ENCODE data around the gene SUGCT.

DNA sequence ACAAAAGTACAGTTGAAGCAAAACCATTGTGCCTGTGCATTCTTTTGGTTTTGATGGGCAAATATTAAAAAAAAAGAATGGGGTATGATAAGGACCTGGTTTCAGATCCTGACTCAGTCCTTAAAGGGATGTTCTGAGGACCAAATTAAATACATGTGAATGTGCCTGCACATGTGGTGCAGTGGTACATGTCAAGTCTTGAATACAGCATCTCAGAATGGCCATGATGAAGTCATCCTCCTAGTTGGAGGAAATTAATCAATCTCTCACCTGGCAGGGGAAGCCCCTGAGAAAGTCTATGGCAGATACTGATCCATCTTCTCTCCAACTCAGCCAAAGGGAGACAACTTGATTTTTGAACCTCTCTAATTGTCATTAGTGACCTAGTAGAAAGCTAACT, 207.0 kb downstream of the SUGCT start:
- no peak for TF ChIP-seq CTCF (IDR thresholded peaks at IDR 0.05; ENCODE audit: low read length)
- TF ChIP-seq EZH2 (optimal IDR thresholded peaks at IDR 0.05; ENCODE audit: low read depth, low read length): no peak
- TF ChIP-seq EZH2phosphoT487 (IDR thresholded peaks at IDR 0.05; ENCODE audit: low read length): no peak
